ENCODE measurements around the gene OTP.

The OTP gene

DNA sequence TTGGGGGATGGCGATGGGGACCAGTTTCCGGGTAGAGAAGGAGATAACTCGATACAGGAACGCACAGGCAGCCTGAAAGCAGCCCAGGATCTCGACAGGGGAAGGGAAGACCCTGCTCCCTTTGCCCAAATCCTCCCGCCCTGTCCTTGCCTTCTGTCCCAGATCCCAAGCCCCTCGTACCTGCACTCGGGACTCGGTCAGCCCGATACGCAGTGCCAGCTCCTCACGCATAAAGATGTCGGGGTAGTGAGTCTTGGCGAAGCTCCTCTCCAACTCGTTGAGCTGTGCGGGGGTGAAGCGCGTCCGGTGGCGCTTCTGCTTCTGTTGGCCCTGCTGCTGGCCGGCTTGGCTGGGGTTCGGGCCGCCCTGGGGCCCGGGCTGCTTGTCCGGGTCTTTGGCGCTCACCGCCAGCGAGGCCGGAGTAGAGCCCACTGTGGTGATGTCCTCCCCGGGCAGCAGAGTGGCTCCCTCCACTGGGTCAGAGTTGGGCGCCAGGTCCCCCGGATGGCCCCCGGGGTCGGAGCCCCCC, 1.8 kb downstream of the OTP start:
- H3K4me1 ChIP-seq (ENCODE audit: control insufficient read depth, insufficient read depth, low read length) = peaks cover 2% of the 10 kb centered on the region
- H3K9ac ChIP-seq (ENCODE audit: low read depth, low read length) = no peak overlapping the region
- H3K27me3 ChIP-seq (ENCODE audit: control insufficient read depth, insufficient read depth, low read length) = peaks cover 99% of the 10 kb centered on the region
- H3K9me3 ChIP-seq (ENCODE audit: control insufficient read depth, insufficient read depth, low read length) = no peaks in the 10 kb centered on the region
- no peaks in the 10 kb centered on the region for H3K36me3 ChIP-seq (ENCODE audit: control insufficient read depth, insufficient read depth, low read length)
- peak overlapping the region; percentile 30 for H3K4me3 ChIP-seq (ENCODE audit: low read depth, low read length)

DNA sequence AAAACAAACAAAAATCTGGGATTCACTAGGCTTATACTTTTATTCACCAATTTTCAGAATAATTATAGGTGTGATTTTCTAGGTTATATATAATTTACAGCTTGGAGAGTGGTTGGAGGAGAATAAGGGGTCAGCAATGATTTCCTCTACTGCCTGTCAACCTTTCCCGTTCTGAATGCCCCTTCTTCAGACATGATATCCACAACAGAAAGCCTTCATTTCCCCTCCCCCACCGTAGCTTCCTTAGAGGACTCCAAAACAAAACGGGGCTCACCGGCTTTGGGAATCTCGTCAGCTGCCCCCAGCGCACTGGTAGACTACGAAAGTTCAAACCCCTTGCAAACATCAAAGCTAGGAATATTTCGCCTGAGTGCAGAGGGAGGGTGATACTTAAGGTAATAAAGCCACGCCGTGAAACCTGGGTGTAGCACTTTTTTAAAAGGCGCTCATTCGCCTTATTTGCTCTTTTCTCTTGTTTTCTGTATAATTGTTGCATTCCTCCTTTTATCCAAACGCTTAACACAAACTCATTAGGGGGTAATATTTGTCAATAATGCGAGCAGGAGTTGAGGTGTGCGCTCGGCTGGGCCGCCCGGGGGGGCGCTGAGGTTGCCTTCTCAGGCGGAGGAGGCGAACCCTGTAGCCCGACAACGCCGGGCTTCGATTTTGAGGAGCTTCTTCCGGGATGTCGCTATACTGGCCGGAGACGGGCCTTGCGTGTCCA, 2.4 kb downstream of the OTP start:
- H3K36me3 ChIP-seq (ENCODE audit: control insufficient read depth, insufficient read depth, low read length) = no peaks in the 10 kb centered on the region
- H3K4me3 ChIP-seq (ENCODE audit: low read depth, low read length) = peak overlapping the region; percentile 30
- H3K27me3 ChIP-seq (ENCODE audit: control insufficient read depth, insufficient read depth, low read length) = peaks cover 99% of the 10 kb centered on the region
- no peaks in the 10 kb centered on the region for H3K9me3 ChIP-seq (ENCODE audit: control insufficient read depth, insufficient read depth, low read length)
- peaks cover 2% of the 10 kb centered on the region for H3K4me1 ChIP-seq (ENCODE audit: control insufficient read depth, insufficient read depth, low read length)
- H3K9ac ChIP-seq (ENCODE audit: low read depth, low read length) = no peak overlapping the region

DNA sequence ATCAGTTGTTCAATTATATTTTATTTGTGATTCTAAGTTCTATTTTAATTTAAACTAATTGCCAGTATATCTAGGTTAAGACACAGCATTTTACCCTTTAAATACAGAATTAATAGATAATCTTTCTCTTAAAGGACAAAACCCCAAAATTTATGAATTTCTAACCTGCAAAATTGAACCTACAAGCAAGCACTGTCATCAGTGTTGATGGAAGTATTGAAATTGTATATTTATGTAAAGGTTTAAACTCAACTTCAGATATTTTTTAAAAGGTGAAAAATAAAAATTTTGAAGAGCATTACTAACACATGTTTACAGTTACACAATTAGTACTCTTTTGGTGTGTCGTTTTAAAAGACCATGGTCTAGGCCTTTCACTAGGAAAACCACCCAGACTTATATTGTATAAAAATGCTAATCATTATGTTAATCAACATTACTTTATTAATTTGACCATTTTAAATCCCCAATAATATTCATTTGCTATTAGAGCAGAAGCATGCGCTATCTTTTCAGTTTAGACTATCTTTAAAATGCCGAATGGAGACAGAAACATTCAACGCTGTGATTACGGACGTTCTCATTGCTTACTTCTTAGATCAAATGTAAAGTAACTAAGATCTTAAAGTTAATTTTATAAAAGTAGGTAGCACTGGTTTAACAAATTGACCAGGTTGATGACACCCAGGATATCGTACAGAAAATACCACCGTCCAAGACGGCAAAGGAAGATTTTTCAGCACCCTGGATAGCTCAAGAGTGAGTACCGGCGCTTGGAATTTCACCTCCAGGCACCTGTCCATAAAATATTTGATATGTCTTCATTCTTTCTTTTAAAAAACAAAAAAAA, 3.2 kb downstream of the OTP start:
- Histone ChIP-seq H3K9ac (ENCODE audit: low read depth, low read length) (no peak overlapping the region), H3K9me3 (ENCODE audit: control insufficient read depth, insufficient read depth, low read length) (no peaks in the 10 kb centered on the region), H3K4me1 (ENCODE audit: control insufficient read depth, insufficient read depth, low read length) (peaks cover 2% of the 10 kb centered on the region), H3K27me3 (ENCODE audit: control insufficient read depth, insufficient read depth, low read length) (peaks cover 99% of the 10 kb centered on the region), H3K4me3 (ENCODE audit: low read depth, low read length) (no peak overlapping the region), H3K36me3 (ENCODE audit: control insufficient read depth, insufficient read depth, low read length) (no peaks in the 10 kb centered on the region)

DNA sequence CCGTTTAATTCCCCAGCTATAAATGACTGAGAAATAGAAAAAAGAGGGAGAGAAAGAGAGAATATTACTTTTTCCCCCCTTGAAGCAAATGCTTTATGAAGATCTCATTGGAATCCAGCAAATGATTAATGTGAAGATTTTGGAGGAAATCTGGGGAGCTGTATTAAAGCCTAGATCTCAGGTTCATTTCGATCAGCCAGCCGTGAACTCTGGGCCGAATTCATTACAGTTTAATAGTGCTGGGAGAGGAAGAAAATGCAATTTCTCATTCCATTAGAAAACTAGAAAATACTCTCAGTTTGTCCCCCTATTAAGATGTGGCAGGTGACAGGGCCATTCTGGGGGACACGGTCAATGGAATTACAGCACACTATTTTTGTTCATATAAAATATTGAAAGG, 4.8 kb downstream of the OTP start:
- no peaks in the 10 kb centered on the region for H3K36me3 ChIP-seq (ENCODE audit: control insufficient read depth, insufficient read depth, low read length)
- peaks cover 94% of the 10 kb centered on the region for H3K27me3 ChIP-seq (ENCODE audit: control insufficient read depth, insufficient read depth, low read length)
- H3K9me3 ChIP-seq (ENCODE audit: control insufficient read depth, insufficient read depth, low read length) = no peaks in the 10 kb centered on the region
- H3K4me1 ChIP-seq (ENCODE audit: control insufficient read depth, insufficient read depth, low read length) = peaks cover 2% of the 10 kb centered on the region
- H3K4me3 ChIP-seq (ENCODE audit: low read depth, low read length) = no peak overlapping the region
- no peak overlapping the region for H3K9ac ChIP-seq (ENCODE audit: low read depth, low read length)

DNA sequence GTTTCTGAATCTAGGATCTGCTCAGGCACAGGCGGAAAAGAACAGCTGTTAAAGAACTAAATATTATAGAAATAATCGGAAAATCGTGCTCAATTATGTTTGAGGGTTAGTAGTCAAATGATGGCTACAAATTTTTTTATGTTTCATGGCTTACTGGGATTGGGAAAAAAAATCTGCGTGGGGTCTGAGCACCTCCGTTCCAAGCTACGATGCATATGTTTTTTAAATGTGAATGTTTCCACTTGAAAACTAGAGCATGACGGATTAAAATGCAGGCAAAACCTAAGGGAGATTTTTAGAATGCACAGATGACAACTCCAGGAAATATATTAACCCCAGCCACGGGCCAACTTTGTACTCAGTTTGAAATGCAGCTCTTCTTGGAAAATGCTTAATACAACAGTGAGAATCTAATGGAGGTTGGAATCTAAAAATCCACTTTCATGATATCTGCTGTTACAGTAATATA, 5.3 kb downstream of the OTP start:
- no peak overlapping the region for H3K9ac ChIP-seq (ENCODE audit: low read depth, low read length)
- H3K36me3 ChIP-seq (ENCODE audit: control insufficient read depth, insufficient read depth, low read length) = no peaks in the 10 kb centered on the region
- H3K9me3 ChIP-seq (ENCODE audit: control insufficient read depth, insufficient read depth, low read length) = no peaks in the 10 kb centered on the region
- peaks cover 2% of the 10 kb centered on the region for H3K4me1 ChIP-seq (ENCODE audit: control insufficient read depth, insufficient read depth, low read length)
- H3K4me3 ChIP-seq (ENCODE audit: low read depth, low read length) = no peak overlapping the region
- peaks cover 95% of the 10 kb centered on the region for H3K27me3 ChIP-seq (ENCODE audit: control insufficient read depth, insufficient read depth, low read length)

DNA sequence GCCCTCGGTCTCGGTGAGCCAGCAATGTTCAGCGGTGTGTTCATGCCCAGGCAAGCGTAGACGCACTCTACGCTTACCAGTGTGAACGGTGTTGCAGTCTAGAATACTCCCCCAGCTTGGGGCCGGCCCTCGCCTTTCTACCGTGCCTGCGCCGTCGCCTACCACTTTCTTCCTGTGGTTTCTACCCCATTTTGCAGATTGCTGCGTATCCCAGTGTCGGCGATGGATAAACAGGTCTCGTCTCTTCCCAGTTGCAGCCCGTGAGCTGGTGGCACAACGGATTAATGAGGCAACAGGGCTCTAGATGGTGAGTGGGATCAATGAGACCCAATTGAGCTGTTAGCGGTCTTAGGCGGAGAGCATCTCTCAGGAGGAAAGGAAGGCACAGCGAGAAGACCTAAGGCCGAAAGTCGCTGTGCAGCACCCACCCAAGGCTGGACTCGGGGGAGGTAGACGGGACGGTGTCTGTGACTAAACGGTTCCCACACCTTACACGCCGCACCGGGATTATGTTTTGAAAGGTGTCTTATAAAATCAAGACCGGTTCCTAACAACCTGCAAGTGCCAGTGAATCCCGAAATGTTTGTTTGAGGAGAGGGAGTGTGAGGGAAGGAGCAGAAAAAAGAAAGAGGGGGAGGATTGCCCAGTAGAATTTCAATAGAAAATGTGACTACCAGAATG, 5.8 kb downstream of the OTP start:
- Histone ChIP-seq H3K9ac (ENCODE audit: low read depth, low read length) (no peak overlapping the region), H3K36me3 (ENCODE audit: control insufficient read depth, insufficient read depth, low read length) (no peaks in the 10 kb centered on the region), H3K4me1 (ENCODE audit: control insufficient read depth, insufficient read depth, low read length) (peaks cover 2% of the 10 kb centered on the region), H3K4me3 (ENCODE audit: low read depth, low read length) (peak overlapping the region; percentile 22), H3K27me3 (ENCODE audit: control insufficient read depth, insufficient read depth, low read length) (peaks cover 95% of the 10 kb centered on the region), H3K9me3 (ENCODE audit: control insufficient read depth, insufficient read depth, low read length) (no peaks in the 10 kb centered on the region)

DNA sequence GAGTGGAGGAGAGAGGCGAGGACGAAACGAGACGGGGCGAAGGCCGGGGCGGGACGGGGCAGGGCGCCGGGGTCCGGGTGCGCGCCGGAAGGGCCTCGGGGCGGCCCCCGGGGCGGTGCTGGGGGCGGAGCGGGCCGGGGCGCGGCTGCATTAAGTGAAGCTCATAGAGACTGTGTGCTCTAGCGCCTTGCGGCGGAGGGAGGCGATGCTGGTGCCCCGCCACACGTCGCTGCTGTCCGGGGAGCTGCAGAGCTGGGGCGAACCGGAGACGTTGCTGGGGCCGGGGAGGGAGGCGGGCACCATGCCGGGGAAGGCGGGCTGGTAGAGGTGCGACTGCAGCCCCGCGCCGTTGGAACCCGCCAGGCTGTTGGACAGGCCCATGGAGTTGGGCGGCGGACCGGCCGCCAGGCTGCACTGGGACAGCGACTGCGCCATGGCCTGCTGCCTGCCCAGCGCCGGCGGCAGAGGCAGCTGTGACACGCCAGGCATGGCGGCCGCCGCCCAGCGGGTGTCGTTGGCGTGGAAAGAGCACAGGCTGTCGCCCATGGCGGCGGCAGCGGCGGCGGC, 8.3 kb downstream of the OTP start:
- Histone ChIP-seq H3K36me3 (ENCODE audit: control insufficient read depth, insufficient read depth, low read length) (no peaks in the 10 kb centered on the region), H3K9ac (ENCODE audit: low read depth, low read length) (no peak overlapping the region), H3K27me3 (ENCODE audit: control insufficient read depth, insufficient read depth, low read length) (peaks cover 95% of the 10 kb centered on the region), H3K4me1 (ENCODE audit: control insufficient read depth, insufficient read depth, low read length) (no peaks in the 10 kb centered on the region), H3K9me3 (ENCODE audit: control insufficient read depth, insufficient read depth, low read length) (no peaks in the 10 kb centered on the region), H3K4me3 (ENCODE audit: low read depth, low read length) (peak overlapping the region; percentile 42)

DNA sequence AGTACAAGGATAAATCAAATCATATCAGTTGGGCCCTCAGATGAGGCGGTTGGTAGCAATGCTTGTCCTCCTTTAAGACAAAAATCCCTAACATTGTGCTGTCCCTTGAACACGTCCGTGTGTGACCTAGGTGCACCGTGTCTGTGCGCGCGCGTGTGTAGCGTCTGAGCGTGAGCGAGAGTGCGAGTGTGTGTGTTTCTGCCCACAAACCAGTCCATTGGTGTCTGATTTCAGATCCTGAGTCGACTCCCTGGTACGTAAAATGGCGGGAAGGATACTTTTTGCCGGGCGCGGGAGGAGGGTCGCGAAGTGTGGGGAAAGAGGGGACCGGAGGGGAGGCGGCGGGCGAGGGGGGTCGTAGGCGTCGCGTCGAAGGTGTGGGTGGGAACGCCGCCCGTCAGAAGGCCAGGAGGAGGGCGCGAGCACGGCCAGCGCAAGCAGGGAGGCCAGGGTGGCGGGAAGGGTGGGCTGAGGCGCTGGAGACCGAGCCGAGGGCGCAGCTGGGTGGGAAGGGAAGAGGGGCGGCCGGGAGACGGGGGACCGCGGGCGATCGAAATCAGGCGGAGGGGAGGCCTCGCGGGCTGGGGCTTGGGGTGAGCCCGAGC, 8.9 kb downstream of the OTP start:
- no peak overlapping the region for H3K9ac ChIP-seq (ENCODE audit: low read depth, low read length)
- H3K36me3 ChIP-seq (ENCODE audit: control insufficient read depth, insufficient read depth, low read length) = no peaks in the 10 kb centered on the region
- no peaks in the 10 kb centered on the region for H3K9me3 ChIP-seq (ENCODE audit: control insufficient read depth, insufficient read depth, low read length)
- H3K27me3 ChIP-seq (ENCODE audit: control insufficient read depth, insufficient read depth, low read length) = peaks cover 95% of the 10 kb centered on the region
- H3K4me3 ChIP-seq (ENCODE audit: low read depth, low read length) = peak overlapping the region; percentile 42
- H3K4me1 ChIP-seq (ENCODE audit: control insufficient read depth, insufficient read depth, low read length) = no peaks in the 10 kb centered on the region

DNA sequence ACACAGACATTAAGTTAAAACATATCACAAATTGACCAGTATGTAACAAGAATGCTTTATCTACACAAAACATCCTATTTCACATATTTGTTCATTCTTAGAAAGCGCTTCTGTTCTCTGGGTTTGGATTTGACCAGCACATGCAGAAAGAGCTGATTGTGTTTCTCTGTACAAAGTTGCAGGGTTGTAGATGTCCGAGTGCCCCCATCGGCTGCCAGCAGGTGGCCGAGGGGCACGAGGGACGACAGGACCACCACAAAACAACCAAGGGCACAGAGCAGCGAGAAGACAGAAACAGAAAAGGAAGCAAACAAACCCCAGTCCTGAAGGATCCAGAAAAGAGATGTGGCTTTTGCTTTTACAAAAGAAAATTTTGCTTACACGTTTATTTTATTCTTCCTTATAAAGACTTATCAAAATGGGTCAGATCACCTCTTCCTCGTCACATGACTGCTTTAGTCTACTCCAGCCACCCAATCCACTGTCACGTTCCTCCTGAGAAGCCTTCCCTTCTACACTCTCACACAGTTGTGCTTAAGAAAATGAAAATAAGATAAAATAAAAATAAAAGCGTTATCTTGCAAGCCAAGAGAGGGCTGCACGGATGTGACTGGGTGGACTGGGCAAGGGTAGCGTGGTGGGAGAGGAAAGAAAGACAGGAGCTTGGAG, 9.5 kb downstream of the OTP start:
- no peak overlapping the region for H3K9ac ChIP-seq (ENCODE audit: low read depth, low read length)
- no peaks in the 10 kb centered on the region for H3K4me1 ChIP-seq (ENCODE audit: control insufficient read depth, insufficient read depth, low read length)
- peaks cover 95% of the 10 kb centered on the region for H3K27me3 ChIP-seq (ENCODE audit: control insufficient read depth, insufficient read depth, low read length)
- no peaks in the 10 kb centered on the region for H3K9me3 ChIP-seq (ENCODE audit: control insufficient read depth, insufficient read depth, low read length)
- peak overlapping the region; percentile 42 for H3K4me3 ChIP-seq (ENCODE audit: low read depth, low read length)
- no peaks in the 10 kb centered on the region for H3K36me3 ChIP-seq (ENCODE audit: control insufficient read depth, insufficient read depth, low read length)

DNA sequence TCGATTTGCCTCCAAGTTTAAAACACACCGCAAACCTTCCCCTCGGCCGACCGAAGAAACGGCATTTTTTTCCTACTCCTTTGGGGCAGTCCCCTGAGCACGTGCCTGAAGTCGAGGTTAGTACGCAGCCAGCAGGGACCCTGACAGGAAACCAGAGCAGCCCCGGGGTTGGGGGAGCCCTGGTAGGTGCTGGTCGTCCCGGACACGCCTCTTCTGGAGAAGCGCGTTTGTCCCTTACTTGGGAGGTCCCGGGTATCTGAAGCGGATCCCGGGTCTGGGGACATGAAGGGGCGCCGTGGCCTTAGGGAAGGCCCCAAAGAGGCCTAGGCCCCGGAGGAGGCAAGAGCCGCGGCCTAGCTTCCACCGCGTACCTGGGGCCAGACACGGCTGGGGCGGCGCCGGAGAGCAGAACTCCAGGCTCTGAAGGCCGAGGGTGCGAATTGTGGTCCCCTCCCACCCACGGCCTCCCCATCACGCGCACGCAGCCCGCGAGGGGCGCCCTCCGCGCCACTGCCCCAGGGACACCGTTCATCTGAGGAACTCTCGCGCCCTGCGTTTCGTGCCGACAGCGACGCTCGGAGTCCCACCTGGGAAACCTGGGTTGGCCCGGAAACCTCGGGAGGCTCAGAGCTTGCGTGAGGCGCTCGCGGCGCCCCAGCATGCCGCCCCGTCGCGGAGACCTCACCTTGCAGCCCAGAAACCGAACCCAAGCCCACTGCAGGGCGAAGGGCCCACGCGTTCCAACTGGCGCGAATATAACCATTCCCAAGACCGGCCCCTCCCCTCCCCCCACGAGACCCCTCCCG, 10.4 kb downstream of the OTP start:
- no peak overlapping the region for H3K9ac ChIP-seq (ENCODE audit: low read depth, low read length)
- no peaks in the 10 kb centered on the region for H3K4me1 ChIP-seq (ENCODE audit: control insufficient read depth, insufficient read depth, low read length)
- no peaks in the 10 kb centered on the region for H3K36me3 ChIP-seq (ENCODE audit: control insufficient read depth, insufficient read depth, low read length)
- H3K4me3 ChIP-seq (ENCODE audit: low read depth, low read length) = peak overlapping the region; percentile 48
- no peaks in the 10 kb centered on the region for H3K9me3 ChIP-seq (ENCODE audit: control insufficient read depth, insufficient read depth, low read length)
- H3K27me3 ChIP-seq (ENCODE audit: control insufficient read depth, insufficient read depth, low read length) = peaks cover 95% of the 10 kb centered on the region
